Measurements from ENCODE around the gene STPG4. TPM values are rescaled to one million over a fixed set of nuclear protein-coding genes. Genes with fewer than 3 reads are reported as not detected.

The STPG4 gene
- total RNA-seq, 1 donor, result 0.09 TPM

- TF ChIP-seq, protein P1, sequence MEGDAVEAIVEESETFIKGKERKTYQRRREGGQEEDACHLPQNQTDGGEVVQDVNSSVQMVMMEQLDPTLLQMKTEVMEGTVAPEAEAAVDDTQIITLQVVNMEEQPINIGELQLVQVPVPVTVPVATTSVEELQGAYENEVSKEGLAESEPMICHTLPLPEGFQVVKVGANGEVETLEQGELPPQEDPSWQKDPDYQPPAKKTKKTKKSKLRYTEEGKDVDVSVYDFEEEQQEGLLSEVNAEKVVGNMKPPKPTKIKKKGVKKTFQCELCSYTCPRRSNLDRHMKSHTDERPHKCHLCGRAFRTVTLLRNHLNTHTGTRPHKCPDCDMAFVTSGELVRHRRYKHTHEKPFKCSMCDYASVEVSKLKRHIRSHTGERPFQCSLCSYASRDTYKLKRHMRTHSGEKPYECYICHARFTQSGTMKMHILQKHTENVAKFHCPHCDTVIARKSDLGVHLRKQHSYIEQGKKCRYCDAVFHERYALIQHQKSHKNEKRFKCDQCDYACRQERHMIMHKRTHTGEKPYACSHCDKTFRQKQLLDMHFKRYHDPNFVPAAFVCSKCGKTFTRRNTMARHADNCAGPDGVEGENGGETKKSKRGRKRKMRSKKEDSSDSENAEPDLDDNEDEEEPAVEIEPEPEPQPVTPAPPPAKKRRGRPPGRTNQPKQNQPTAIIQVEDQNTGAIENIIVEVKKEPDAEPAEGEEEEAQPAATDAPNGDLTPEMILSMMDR (IDR thresholded peaks at IDR 0.05; ENCODE audit: insufficient read depth, low read length), result no peak
- no peak overlapping the region for H3K4me3 ChIP-seq (ENCODE audit: low read depth, low read length)
- DNase-seq (ENCODE audit: low read depth), result no peak
Observed at GRCh38 chr2:47062681-47063537, 92.2 kb downstream of the STPG4 start.

DNA sequence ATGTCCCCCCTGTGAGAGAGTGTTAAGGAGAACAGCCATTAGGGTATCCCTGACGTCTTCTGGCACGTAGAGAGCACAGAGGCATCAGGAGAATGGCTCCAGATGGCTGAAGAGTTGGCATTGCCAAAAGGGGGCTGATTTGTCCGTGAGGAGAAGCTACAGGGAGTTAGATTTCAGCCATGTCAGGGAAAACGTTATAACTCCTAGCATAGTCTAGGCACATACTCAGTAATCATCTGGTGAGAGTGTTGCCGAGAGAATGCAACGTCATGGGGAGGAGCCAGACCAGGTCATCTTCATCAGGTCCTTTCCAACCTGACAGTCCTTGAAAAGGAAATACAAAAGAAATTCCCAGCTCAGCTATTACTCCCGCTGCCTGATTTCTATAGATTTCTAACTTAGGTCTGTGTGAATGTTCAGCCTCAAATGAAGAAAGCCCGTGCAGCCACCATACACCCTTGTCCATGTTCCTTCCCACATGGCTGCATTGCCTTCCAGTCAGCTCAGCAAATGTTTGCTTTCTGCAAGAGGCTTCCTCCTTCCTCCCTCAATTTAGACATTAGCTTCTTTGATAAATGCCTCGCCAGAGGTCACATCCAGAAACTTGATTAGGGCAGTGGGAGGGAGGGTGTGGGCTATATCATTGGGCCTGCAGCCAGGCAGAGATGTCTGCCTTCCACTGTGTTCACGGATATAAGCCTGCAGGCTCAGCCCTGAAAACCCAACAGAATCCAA, 93.0 kb downstream of the STPG4 start:
- TF ChIP-seq, protein P1 (IDR thresholded peaks at IDR 0.05; ENCODE audit: insufficient read depth, low read length), result no peak
- no peak for DNase-seq (ENCODE audit: low read depth)
- no peak overlapping the region for H3K4me3 ChIP-seq (ENCODE audit: low read depth, low read length)

DNA sequence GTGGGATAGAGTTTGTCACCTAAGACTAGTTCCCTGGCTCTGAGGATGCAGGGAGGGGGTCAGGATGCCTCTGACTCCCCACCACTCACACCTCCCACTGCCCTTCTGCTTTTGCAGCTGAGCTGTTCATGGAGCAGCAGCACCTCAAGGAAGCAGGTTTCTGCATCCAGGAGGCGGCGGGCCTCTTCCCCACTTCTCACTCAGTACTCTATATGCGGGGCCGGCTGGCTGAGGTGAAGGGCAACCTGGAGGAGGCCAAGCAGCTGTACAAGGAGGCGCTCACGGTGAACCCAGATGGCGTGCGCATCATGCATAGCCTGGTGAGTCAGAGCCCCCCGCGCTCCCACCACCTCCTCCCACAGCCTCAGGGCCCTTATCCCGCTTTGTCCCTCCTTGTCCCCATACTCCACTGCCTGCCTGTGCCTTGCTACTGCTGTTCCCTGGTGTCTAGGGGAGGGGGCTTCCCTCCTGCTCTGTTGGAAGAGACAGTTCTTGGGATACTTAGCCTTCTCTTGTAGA, 94.4 kb downstream of the STPG4 start:
- no peak overlapping the region for H3K4me3 ChIP-seq (ENCODE audit: low read depth, low read length)
- TF ChIP-seq, protein P1 (IDR thresholded peaks at IDR 0.05; ENCODE audit: insufficient read depth, low read length), result no peak
- no peak for DNase-seq (ENCODE audit: low read depth)

- DNase-seq (ENCODE audit: low read depth), result peak; percentile 88
- no peak overlapping the region for H3K4me3 ChIP-seq (ENCODE audit: low read depth, low read length)
- TF ChIP-seq, protein P1 (IDR thresholded peaks at IDR 0.05; ENCODE audit: insufficient read depth, low read length), result no peak
Observed at GRCh38 chr2:47058003-47058931, 96.8 kb downstream of the STPG4 start.

DNA sequence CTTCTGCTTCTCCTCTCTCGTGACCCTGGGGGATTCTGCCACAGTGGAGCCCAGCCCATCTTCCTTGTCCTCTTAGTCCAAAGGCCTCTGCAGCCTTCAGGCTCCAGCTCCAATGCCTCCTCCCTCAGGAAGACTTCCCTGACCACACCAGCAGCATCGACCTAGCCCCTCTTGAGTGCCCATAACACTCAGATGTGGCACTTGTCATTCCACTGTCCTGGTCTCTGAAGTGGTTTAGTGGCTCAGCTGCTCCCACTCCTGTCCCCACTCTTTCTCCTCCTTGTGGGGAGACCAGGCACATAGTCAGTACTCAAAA, 97.5 kb downstream of the STPG4 start:
- TF ChIP-seq, protein P1 (IDR thresholded peaks at IDR 0.05; ENCODE audit: insufficient read depth, low read length), result no peak
- no peak overlapping the region for H3K4me3 ChIP-seq (ENCODE audit: low read depth, low read length)

More for the DNA sequence above, 97.5 kb downstream of the STPG4 start:
- DNase-seq (ENCODE audit: low read depth), result no peak

Measured in fibroblast of the aortic adventitia (primary cell).